Measurements from ENCODE around the gene MIER3.

DNA sequence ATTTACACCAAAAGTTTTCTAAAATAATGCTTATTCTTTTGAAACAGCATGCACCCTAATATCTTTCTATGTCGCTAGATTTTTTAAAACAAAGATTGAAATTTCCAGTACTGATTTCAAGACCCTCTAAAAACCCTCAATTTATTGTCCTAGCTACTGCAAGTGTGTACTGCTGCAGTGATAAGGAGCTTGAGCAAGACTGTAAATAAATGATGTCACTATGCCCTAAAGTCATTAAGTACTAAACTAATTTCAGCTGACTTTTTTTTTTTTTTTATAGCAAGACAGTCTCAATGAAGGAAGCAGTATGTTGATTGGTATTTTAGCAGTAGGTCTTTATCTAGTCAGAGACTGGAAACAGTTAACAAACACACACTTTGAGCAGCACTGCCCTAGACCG lies 12.2 kb upstream of the MIER3 start:
- no peak for TF ChIP-seq CTCF (IDR thresholded peaks at IDR 0.05)
- no peak for TF ChIP-seq POLR2A (IDR thresholded peaks at IDR 0.05)
- TF ChIP-seq EP300 (IDR thresholded peaks at IDR 0.05) = no peak
- TF ChIP-seq POLR2AphosphoS5 (IDR thresholded peaks at IDR 0.05) = no peak
